K562 (cell line): Measurements from ENCODE around the gene RTL10. TPM values are rescaled to one million over a fixed set of nuclear protein-coding genes. Genes with fewer than 3 reads are reported as not detected.

ENCODE experiments used
- ATAC-seq: fragments of 200-7000 bp; cut with Tn5 transposase; 3 replicates; pipeline ENCODE4 v1.9.1; 2020; ENCODE audit warnings: moderate library complexity
- BruUV-seq: library from RNA; stranded (reverse); fragments of 400-500 nt; replicated peaks from 2 replicates; lab custom pipeline; 2021; lab: Mats Ljungman, UMichigan
- CTCF ChIA-PET: fragments of 300-600 bp; formaldehyde crosslinking; extraction: SDS; loops from one replicate; lab custom pipeline; 2021; ENCODE audit warnings: low intra/inter-chr PET ratio; lab: Yijun Ruan, JAX
- POLR2A ChIA-PET: fragments of 300-600, 350-650 bp; sonication (Branson Sonifier 250); formaldehyde crosslinking; extraction: SDS; loops from one replicate; lab custom pipeline; 2021; ENCODE audit warnings: antibody characterized with exemption, inconsistent platforms; lab: Yijun Ruan, JAX
- DNase-seq, 4 experiments: peaks; one replicate each; pipeline versions ENCODE4 v3.0.0 to v3.0.0-alpha.2; 2011 to 2018; ENCODE audit warnings: low spot score in 3 of 4, mixed read lengths in 3 of 4; ENCODE audit errors: extremely low read depth in 1 of 4
- FAIRE-seq: peaks from 2 replicates; lab custom pipeline; 2011; peaks lifted over from hg19 to GRCh38; lab: Jason Lieb, UNC
- H2AFZ ChIP-seq: 2 replicates; pipeline ENCODE4 v1.6.0; 2011; ENCODE audit warnings: low read depth, low read length, control low read depth, inconsistent platforms
- H3K27ac ChIP-seq: fragments of 200-600 bp; 3 replicates; pipeline ENCODE4 v1.8.0; 2011; ENCODE audit warnings: low read depth, mild to moderate bottlenecking, control low read depth, inconsistent platforms, low read length, moderate library complexity, mixed read lengths; ENCODE audit errors: extremely low read depth
- H3K27me3 ChIP-seq, 2 experiments: fragments of 300-600 bp in 1 of 2; 2 replicates in 1 of 2; 3 replicates in 1 of 2; pipeline versions ENCODE4 v1.6.0 to v1.8.0; 2011; ENCODE audit warnings: inconsistent platforms in 2 of 2, low read length in 2 of 2, mild to moderate bottlenecking in 1 of 2, mixed read lengths in 1 of 2, moderate library complexity in 1 of 2; ENCODE audit not compliant: control insufficient read depth in 2 of 2, insufficient read depth in 2 of 2
- H3K36me3 ChIP-seq: fragments of 300-600 bp; 3 replicates; pipeline ENCODE4 v1.8.0; 2011; ENCODE audit warnings: mild to moderate bottlenecking, low read length, inconsistent platforms; ENCODE audit not compliant: control insufficient read depth, insufficient read depth
- H3K4me1 ChIP-seq, 2 experiments: fragments of 200-600 bp in 1 of 2; replicated peaks in 1 of 2; 2 replicates in 1 of 2; 3 replicates in 1 of 2; pipeline versions ENCODE4 v1.5.1 to v1.8.0; 2011; ENCODE audit warnings: inconsistent platforms in 2 of 2, low read length in 2 of 2, mild to moderate bottlenecking in 1 of 2, mixed read lengths in 1 of 2, moderate library complexity in 1 of 2; ENCODE audit not compliant: control insufficient read depth in 2 of 2, insufficient read depth in 2 of 2
- H3K4me2 ChIP-seq: 2 replicates; pipeline ENCODE4 v1.6.1; 2011; ENCODE audit warnings: low read length, control low read depth, inconsistent platforms, mixed read lengths; ENCODE audit not compliant: insufficient read depth
- H3K4me3 ChIP-seq: fragments of 200-600 bp; sonication (generic), shearing (Covaris generic); 2 replicates; pipeline ENCODE4 v1.5.1; 2016; ENCODE audit warnings: control low read depth, inconsistent platforms
- H3K79me2 ChIP-seq: fragments of 200-600 bp; 3 replicates; pipeline ENCODE4 v1.8.0; 2011; ENCODE audit warnings: low read length, inconsistent platforms; ENCODE audit not compliant: control insufficient read depth, insufficient read depth
- H3K9ac ChIP-seq, 2 experiments: 2 replicates each; pipeline versions ENCODE4 v1.6.0 to v1.6.1; 2011; ENCODE audit warnings: low read depth in 2 of 2, low read length in 2 of 2, control low read depth in 1 of 2, inconsistent platforms in 1 of 2, mild to moderate bottlenecking in 1 of 2, mixed read lengths in 1 of 2; ENCODE audit not compliant: insufficient read depth in 1 of 2
- H3K9me1 ChIP-seq: one replicate; pipeline ENCODE4 v1.6.0; 2011; ENCODE audit warnings: inconsistent platforms, mild to moderate bottlenecking, low read length, moderate library complexity; ENCODE audit not compliant: control insufficient read depth, insufficient read depth
- H3K9me3 ChIP-seq: replicated peaks from 2 replicates; pipeline ENCODE4 v1.5.1; 2011; ENCODE audit warnings: low read depth, low read length, inconsistent platforms; ENCODE audit not compliant: control insufficient read depth, insufficient read depth
- H4K20me1 ChIP-seq: replicated peaks from 2 replicates; pipeline ENCODE4 v1.6.1; 2011; ENCODE audit warnings: low read length, inconsistent platforms, mixed read lengths; ENCODE audit not compliant: control insufficient read depth, insufficient read depth
- ATF1 ChIP-seq, 2 experiments: fragments of 450-650 bp in 1 of 2; IDR thresholded peaks; 2 replicates each; pipeline ENCODE4 v1.6.1; 2016; ENCODE audit warnings: missing compliant biosample characterization in 1 of 2, missing genetic modification characterization in 1 of 2
- BCLAF1 ChIP-seq, 2 experiments: fragments of 450-650 bp in 1 of 2; IDR thresholded peaks; 2 replicates each; pipeline ENCODE4 v1.6.1; 2011 to 2017; ENCODE audit warnings: low read depth in 2 of 2, antibody characterized with exemption in 1 of 2, borderline replicate concordance in 1 of 2, low read length in 1 of 2, mild to moderate bottlenecking in 1 of 2, mixed read lengths in 1 of 2; ENCODE audit not compliant: control insufficient read depth in 1 of 2
- GATAD2A ChIP-seq: fragments of 450-650 bp; IDR thresholded peaks from 2 replicates; pipeline ENCODE4 v1.6.1; 2017
- RREB1 ChIP-seq: fragments of 250-450 bp; sonication (Bioruptor Pico); IDR thresholded peaks from 2 replicates; pipeline ENCODE4 v1.4.0; 2020
- ZNF609 ChIP-seq: sonication (generic); formaldehyde crosslinking; IDR thresholded peaks from 2 replicates; pipeline ENCODE4 v1.8.1; 2023; ENCODE audit warnings: missing genetic modification reagents, mild to moderate bottlenecking, borderline replicate concordance
- WGBS: fragments of 100-300 bp; shearing (Covaris generic); methylation state at CpG from one replicate; pipeline ENCODE4 v1.1.6; 2016; ENCODE audit warnings: low coverage, mixed read lengths; ENCODE audit not compliant: insufficient coverage; ENCODE audit errors: missing lambda C conversion rate; 5-methylcytosine and 5-hydroxymethylcytosine counted together
- in situ Hi-C: fragments of 300-500 bp; cut with MboI; formaldehyde crosslinking; loops from 4 replicates; pipeline ENCODE4 v1.15.0; 2018; ENCODE audit warnings: inconsistent platforms, mixed read lengths
- intact Hi-C: fragments of 100-400 bp; cut with micrococcal nuclease; formaldehyde crosslinking; loops from 2 replicates; pipeline ENCODE4 v1.14.2; 2022
- polyA plus RNA-seq, 8 experiments: library from polyadenylated mRNA; depleted of rRNA in 4 of 8; stranded (reverse) in 5 of 8; unstranded in 3 of 8; fragments of >200 nt; fragmentation: Nextera tagmentation in 2 of 8; fragmentation: Illumina TruSeq in 1 of 8; extraction: Ambion mirVana in 2 of 8; extraction: Trizol in 1 of 8; gene quantifications; 2 replicates each; pipeline versions ENCODE4 v1.2.1 to v1.2.3, GENCODE V29; 2011 to 2014; ENCODE audit warnings: inconsistent platforms in 1 of 8, missing spikeins in 1 of 8
- total RNA-seq, 7 experiments: library from RNA; depleted of rRNA in 6 of 7; stranded (reverse); fragments of >200 nt in 6 of 7; fragmentation: Illumina TruSeq in 2 of 7; extraction: Trizol in 2 of 7; gene quantifications; 2 replicates each; pipeline versions ENCODE4 v1.2.1 to v1.2.3, GENCODE V29; 2011 to 2021; ENCODE audit warnings: low replicate concordance in 1 of 7

The RTL10 gene
- total and polyA plus RNA-seq, 9 of the 15 experiments (the other 6 are each of a cell fraction or from before 2014, with no cell fraction given), result 19.8 to 75.5 (median 32.5) TPM

GRCh38 chr22:19884954-19885751 is 30.5 kb upstream of the RTL10 start:
- H3K36me3 ChIP-seq, result no peaks in the 10 kb centered on the region
- peaks cover 38% of the 10 kb centered on the region for H4K20me1 ChIP-seq
- 57% methylated on average over 26 of the region's 26 CpGs for WGBS
- intact Hi-C loops (no loop called here), in situ Hi-C loops (no loop called here)
- no peak overlapping the region for H3K4me3 ChIP-seq
- ATAC-seq (no peak), DNase-seq (no peak), FAIRE-seq (no peak)
- peaks cover 0 to 8% of the 10 kb centered on the region in 2 experiments; a peak in 1 of 5 replicates for H3K27me3 ChIP-seq
- POLR2A ChIA-PET, result interaction anchor here (0.6 to 11.1 kb wide), 14 partner anchors 10 to 170 kb away, joined by 3 to 141 read pairs (median 4); no protein-coding TSS in a partner anchor
- no peak overlapping the region for H2AFZ ChIP-seq
- CTCF ChIA-PET, result no interaction called here
- H3K9me1 ChIP-seq, result no peaks in the 10 kb centered on the region
- peaks cover 5 to 65% of the 10 kb centered on the region in 2 experiments for H3K4me1 ChIP-seq
- H3K9me3 ChIP-seq, result no peaks in the 10 kb centered on the region
- BruUV-seq, result no TSS peak
- H3K4me2 ChIP-seq, result no peak overlapping the region
- no peaks in the 10 kb centered on the region for H3K79me2 ChIP-seq
- peak overlapping the region in 1 of 2 experiments; percentile 47; a peak in 2 of 4 replicates for H3K9ac ChIP-seq
- no peak overlapping the region for H3K27ac ChIP-seq
- no peak for TF ChIP-seq ZNF609 (CRISPR knock-in tag)
- peak; percentile 27; the same call in 1 of the 2 replicates for TF ChIP-seq ATF1 (CRISPR knock-in tag; IDR thresholded peaks at IDR 0.05)
- no peak for TF ChIP-seq ATF1 (tag; IDR thresholded peaks at IDR 0.05)
- TF ChIP-seq RREB1 (CRISPR knock-in tag), result peak; percentile 73; the same call in 1 of the 2 replicates
- no peak for TF ChIP-seq GATAD2A
- TF ChIP-seq BCLAF1 (IDR thresholded peaks at IDR 0.05; ENCODE audit: borderline replicate concordance in 1 of 2, control insufficient read depth in 1 of 2, low read depth in 2 of 2, low read length in 1 of 2), result no peak
